Liver (tissue), 3 donors: ENCODE measurements around the gene NPIPB8.
A peak's percentile ranks its signal among the peaks of the same experiment; 100 is the strongest.
"Not testable (repeated sequence)": the region's sequence is repeated elsewhere in the genome, so short reads cannot be mapped to it uniquely, and the experiment has no call there.

Source experiments
- CTCF ChIP-seq: fragments of 150-350 bp; IDR thresholded peaks from 2 replicates; pipeline ENCODE4 v1.5.1; 2017; ENCODE audit warnings: improper control_type of control experiment, low read depth, low read length; ENCODE audit not compliant: missing input control
- GABPA ChIP-seq, 2 donors: IDR thresholded peaks in 1 of 2; conservative IDR thresholded peaks in 1 of 2; 2 replicates each; pipeline ENCODE4 v1.6.1; 2016; ENCODE audit warnings: antibody characterized with exemption in 2 of 2, mild to moderate bottlenecking in 1 of 2, moderate library complexity in 1 of 2
- JUND ChIP-seq, 2 donors: IDR thresholded peaks; 2 replicates each; pipeline ENCODE4 v1.6.1; 2016; ENCODE audit warnings: antibody characterized with exemption in 2 of 2
- MAX ChIP-seq: IDR thresholded peaks from 2 replicates; pipeline ENCODE4 v1.6.1; 2016; ENCODE audit warnings: antibody characterized with exemption
- RAD21 ChIP-seq, 2 donors: IDR thresholded peaks; 2 replicates each; pipeline ENCODE4 v1.6.1; 2016; ENCODE audit warnings: antibody characterized with exemption in 2 of 2, mild to moderate bottlenecking in 2 of 2
- RXRA ChIP-seq, 2 donors: IDR thresholded peaks; 2 replicates each; pipeline ENCODE4 v1.6.1; 2017 to 2018; ENCODE audit warnings: antibody characterized with exemption in 2 of 2, mild to moderate bottlenecking in 1 of 2
- SP1 ChIP-seq: IDR thresholded peaks from 2 replicates; pipeline ENCODE4 v1.6.1; 2018; ENCODE audit warnings: antibody characterized with exemption, mild to moderate bottlenecking
- YY1 ChIP-seq: IDR thresholded peaks from 2 replicates; pipeline ENCODE4 v1.6.1; 2016; ENCODE audit warnings: antibody characterized with exemption, mild to moderate bottlenecking
- ZBTB33 ChIP-seq: IDR thresholded peaks from 2 replicates; pipeline ENCODE4 v1.6.1; 2016; ENCODE audit warnings: antibody characterized with exemption
- donor health status: healthy.
- donor health status: healthy.

- TF ChIP-seq ZBTB33; YY1; MAX; JUND (IDR thresholded peaks at IDR 0.05); SP1; RXRA (IDR thresholded peaks at IDR 0.05); GABPA (IDR thresholded peaks at IDR 0.05 in 1 of 2, conservative IDR thresholded peaks at IDR 0.05 in 1 of 2): not testable (repeated sequence)
- TF ChIP-seq CTCF, result peak; percentile 58
- peak; percentile 82 to 84 for TF ChIP-seq RAD21 (IDR thresholded peaks at IDR 0.05)
Observed at GRCh38 chr16:28615486-28616223, 22.2 kb upstream of the NPIPB8 start.
